ENCODE data around the gene OR10G3.
A peak's percentile ranks its signal among the peaks of the same experiment; 100 is the strongest.
"Not testable (repeated sequence)": the region's sequence is repeated elsewhere in the genome, so short reads cannot be mapped to it uniquely, and the experiment has no call there.

OR10G3 gene, protein sequence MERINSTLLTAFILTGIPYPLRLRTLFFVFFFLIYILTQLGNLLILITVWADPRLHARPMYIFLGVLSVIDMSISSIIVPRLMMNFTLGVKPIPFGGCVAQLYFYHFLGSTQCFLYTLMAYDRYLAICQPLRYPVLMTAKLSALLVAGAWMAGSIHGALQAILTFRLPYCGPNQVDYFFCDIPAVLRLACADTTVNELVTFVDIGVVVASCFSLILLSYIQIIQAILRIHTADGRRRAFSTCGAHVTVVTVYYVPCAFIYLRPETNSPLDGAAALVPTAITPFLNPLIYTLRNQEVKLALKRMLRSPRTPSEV

DNA sequence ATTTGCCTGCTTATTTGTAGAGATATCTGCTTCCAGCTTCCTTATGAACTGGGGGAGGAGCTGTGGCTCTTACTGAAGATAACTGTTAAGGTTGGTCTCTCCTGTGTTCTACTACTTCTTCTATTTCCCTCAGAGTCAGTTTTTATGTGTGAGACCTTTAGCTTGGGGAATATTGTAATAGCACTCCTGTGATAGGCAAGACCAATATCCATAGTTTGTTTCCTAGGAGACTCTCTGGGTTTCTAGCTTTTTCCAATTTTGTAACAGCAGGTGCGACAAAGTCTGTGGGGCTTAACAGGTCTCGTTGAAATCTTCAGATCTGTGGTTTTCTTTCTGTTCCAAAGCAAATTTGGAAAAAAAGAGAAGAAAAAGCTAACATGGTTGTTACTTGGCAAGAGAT is at the start of gene OR10G3:
Gene OR10G3 (minus strand): TSS at position 101 of the 400 bp plus-strand sequence. CDS start 9,332 bp downstream, outside the sequence.
- DNase-seq, result no peak

DNA sequence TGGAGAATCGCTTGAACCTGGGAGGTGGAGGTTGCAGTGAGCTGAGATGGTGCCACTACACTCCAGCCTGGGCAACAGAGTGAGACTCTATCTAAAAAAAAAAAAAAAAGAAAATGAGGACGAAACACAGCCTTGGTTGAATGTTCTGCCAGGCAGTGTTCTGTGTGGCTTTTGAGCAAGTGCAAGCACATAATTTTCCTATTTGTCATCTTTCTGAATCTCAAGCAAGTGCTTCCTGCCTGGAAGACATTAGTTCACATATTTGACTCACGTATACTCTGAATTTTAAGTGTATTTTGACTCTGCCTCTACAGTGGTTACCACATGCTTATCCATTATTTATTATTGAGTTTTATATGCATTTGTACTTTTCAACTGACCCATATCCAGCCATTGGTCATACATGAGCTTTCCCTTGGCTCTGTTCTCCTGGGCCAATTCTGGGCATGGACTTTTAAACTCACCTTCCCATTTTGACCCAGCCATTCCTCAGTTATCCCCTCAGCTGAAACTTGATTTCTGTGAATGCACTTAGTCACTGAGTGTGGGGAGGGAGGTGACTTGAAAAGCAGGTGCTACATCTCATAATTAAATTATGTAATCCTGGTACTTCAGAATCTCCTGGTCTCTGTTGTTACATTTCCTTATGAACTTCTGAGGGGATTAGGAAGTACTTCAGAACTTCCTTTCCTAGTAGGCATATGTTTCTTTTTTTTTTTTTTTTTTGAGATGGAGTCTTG is 46.8 kb upstream of the OR10G3 start:
- DNase-seq, result no peak

DNA sequence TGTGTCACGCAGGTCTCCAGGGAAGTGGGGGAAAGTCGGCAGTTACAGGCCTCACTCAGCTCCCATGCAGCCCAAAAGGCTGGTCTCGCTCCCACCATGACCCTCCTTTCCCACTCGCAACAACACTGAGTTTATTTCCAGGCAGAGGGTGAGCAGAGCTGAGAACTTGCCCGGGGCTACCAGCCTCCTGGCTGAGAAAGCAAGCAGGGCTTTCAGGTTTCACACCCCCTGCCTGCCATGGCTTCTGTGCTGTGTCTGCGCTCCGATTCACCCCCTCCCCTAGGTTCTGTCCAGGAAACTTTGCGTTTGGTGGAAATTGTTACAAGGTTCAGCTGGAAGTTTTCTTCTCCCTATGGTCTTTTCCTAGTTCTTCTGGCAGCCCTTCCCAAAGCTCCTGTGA is 37.7 kb upstream of the OR10G3 start:
- no peak for DNase-seq

DNA sequence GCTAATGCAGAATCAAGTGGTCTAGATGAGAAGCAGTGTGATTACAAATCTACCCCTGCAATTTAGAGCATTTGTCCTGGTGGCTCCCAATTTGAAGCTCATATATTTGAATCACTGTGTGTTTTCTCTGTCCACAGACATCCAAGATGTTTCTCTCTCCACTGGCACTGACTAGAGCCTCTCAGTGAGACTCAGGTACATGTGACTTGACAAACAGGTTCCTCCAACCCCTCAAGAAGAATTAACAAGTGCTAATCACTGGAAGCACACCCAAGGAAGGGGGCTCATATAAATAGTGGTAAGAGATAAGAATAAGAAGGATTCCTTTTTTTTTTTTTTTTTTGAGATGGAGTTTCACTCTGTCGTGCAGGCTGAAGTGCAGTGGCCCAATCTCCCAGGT is 34.4 kb upstream of the OR10G3 start:
- no peak for DNase-seq

DNA sequence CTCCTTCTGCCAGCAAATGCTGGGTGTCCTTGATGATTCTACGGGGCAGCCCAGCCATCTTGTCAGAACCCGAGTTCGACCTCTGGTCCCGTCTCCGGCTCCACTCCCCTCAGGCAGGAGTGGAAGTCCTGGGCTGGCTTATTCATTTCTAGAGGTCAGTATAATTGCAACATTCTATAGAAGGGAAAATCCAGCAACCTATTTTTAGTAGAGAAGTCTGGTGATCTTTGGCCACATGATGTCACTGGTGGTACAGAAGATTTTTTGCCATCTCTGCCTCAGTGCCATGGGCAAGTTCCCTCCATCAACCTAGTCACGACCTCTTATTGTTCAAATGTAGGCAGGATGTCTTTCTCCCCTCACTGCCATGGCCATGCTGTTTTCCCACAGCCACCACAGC is 32.4 kb upstream of the OR10G3 start:
- peak; percentile 0 to 6 for DNase-seq

DNA sequence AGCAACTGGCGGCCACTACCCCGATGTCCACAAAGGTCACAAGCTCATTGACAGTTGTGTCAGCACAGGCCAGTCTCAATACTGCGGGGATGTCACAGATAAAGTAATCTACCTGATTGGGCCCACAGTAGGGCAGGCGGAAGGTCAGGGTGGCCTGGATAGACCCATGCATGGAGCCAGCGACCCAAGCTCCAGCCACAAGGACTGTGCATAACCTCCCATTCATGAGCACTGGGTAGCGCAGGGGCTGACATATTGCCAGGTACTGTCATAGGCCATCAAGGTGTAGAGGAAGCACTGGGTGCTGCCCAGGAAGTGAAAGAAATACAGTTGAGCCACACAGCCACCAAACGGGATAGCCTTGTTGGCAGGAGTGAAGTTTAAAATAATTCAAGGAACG is 22.3 kb upstream of the OR10G3 start:
- not testable (repeated sequence) for DNase-seq

DNA sequence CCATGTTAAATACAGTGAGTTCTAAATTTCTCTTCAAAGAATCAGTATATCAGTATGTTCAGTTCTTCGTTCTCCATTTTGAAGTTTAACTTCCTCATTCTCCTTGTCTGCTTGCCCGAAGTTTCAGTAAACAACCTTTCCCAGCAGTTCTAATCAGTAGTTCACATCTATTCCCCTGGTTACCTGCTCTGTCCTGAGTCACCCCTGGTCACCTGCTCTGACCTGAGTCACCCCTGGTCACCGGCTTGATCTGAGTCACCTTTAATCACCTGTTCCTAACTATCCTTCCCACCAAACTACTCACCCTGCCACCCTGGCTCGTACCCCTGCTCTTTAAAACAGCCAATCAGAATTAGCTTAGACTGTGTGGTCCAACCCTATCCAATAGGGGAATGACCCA is 9.4 kb upstream of the OR10G3 start:
- no peak for DNase-seq

DNA sequence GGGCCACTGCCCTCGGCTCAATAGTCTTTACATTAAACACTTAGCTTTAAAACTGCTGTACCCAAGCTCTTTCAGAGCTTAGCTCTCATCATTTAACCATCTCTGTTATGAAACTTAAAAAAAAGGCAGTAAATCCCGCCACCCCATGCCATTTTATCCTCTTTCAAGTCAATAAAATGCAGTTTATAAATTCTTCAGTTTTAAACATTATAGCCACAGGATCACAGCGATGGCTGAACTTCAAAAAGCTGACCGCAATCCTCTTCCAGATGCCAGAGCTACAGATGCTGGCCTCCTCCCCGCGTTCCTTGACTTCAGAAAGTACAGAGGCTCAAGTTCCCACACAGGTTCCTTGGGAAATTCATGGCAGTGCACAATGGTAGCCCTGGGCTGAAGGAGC is 4.2 kb downstream of the OR10G3 start:
- no peak for DNase-seq

DNA sequence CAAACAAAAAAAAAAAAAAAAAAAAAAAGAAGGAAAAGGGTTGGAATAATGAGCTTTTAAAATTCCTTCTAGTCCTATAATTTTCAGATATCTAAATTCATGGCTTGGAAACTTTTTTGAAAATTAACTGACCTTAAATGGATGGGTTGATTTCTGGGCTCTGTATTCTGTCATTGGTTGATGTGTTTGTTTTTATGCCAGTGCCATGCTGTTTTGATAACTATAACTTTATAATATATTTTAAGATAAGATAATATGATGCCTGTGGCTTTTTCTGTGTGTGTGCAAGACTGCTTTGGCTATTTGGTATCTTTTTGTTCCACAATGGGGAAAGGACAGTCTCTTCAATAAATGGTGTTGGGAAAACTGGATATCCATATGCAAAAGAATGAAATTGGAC is 7.3 kb downstream of the OR10G3 start:
- DNase-seq, result no peak

DNA sequence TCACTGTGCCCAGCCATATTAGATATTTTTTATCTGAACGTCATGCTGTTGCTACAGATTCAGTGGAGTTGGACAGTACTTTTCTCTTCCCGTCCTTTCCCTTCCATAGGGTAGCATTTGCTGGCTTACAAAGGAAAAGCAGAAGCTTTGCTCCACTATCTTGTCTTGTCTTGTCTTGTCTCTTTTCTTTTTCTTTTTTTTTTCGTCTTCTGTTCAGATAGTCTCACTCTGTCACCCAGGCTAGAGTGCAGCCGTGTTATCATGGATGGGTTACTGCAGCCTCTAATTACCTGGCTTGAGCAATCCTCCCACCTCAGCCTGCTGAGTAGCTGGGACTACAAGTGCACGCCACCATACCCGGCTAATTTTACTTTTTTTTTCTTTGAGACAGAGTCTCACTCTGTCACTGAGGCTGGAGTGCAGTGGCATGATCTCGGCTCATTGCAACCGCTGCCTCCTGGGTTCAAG is 21.1 kb downstream of the OR10G3 start:
- DNase-seq, result no peak

DNA sequence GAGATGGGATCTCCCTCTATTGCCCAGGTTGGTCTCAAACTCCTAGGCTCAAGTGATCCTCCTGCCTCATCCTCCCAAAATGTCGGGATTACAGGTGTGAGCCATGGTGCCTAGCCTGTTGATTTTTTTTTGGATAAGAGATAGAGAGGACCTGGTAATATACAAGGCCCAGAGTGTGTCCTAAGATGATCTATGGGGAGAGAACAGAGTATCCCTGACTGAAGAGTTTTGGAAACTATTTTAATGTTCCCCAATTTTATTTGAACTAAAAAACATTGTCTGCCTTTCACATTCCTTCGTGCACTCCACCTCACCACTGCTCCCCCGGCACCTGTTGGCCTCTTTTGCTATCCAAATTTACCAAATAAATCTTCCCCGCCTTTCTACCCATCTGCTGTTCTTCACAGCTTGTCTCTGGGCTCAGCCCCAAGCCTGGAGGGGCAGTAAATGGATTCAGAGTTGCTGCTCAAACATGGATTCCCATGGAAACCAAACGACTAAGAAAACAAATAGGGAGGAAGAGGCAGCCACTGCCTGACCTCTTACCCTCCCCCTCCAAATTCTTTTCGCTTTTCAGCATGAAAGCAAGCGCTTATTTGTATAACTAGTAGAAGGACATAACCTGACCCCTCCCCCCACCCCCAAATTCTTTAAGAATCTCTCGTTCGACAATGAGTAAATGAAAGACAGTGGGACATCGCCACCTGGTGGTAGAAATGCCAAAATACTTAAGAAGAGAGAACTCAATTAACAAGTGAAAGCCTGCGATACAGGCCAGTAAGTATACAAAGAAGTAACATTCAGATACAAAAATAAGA is 22.6 kb downstream of the OR10G3 start:
- DNase-seq, result peak; percentile 59 to 97

DNA sequence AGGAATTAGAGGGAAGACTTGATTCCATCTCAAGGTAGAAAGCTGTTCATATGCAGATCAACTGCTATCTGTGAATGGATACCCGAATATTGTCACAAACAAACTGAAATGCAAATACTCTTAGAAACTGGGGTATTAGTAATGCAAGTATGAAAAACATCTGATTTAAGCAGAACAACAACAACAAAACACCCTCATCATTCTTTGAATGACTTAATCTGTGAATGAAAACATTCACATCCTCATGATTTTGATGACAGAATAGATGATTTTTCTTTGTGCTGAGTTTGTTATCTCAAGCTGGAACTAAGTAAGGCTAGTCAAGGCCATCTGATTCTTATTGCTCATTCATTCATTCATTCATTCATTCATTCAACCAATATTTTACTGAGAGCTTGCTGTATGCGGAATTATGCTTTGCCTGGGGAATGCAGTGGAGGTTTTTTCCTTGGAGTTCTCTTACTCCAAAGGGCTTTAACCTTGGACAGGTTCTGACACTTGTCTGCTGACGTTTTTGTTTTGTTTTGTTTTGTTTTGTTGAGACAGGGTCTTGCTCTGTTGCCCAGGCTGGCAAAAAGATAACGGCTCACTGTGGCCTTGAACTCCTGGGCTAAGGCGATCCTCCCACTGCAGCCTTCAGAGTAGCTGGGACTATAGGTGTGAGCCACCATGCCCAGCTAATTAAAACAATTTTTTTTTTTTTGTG is 23.3 kb downstream of the OR10G3 start:
- DNase-seq, result peak in 1 of 2 donors; percentile 1

DNA sequence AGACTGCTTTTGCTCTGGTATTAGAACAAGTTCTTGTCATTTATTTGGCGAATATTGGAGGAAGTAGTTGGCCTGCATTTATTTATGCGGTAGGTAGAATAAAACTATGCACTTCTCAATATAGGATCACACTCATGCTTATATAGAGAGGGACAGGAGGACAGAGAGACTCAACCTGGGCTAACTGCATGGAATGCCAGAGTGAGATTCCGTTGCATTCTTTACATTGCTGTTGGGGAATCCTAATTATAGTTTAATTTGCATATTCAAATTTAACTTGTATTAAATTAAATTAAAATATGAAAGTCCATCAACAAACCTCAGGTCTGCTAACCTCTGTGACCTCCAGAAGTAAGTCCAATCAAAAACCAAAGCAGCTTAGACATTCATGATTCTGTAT is 26.6 kb downstream of the OR10G3 start:
- no peak for DNase-seq

DNA sequence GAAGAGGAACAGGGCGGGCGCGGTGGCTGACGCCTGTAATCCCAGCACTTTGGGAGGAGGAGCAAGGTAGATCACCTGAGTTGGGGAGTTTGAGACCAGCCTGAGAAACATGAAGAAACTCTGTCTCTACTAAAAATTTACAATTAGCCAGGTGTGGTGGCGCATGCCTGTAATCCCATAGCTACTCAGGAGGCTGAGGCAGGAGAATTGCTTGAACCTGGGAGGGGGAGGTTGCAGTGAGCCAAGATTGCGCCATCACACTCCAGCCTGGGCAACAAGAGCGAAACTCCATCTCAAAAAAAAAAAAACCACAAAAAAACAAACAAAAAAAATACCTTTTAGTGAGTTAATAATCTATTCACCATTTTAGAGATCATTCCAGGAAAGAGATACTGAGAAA is 35.3 kb downstream of the OR10G3 start:
- DNase-seq, result not testable (repeated sequence)

DNA sequence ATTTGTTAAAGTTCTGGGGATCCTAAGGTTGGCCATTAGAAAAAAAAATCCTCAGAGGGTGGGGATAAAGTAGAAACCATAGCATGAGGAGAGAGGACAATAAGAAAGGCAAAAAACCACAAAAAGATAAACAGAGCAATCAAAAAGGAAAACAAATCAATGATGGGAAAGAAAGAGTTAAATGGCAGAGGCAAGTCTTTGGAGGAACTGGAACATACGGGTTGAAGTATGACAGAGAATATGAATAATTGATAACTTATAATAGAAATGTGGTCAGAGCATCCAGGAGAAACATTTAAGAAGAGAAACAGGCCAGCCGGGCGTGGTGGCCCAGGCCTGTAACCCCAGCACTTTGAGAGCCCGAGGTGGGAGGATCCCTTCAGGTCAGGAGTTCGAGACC is 35.9 kb downstream of the OR10G3 start:
- no peak for DNase-seq

DNA sequence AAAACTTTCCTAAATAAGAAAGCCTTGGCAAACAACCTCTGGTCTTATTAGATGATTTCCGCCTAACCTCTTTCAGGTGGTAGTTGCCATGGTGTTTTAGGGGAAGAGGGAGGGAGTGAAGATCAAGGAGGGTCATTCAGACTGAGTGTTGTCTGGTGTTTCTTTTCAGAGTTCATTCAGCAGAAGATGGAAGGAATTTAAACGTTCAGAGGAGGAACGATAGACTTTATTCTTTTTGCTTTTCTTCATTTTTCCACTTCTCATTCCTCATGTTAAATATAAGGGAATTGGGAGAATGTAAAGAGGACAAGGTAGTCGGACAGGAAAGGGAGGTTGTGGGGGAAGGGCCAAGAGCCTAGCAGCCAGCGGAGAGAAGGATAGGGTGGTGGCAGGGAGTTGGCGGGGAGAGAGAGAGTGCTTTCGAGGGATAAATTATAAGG is 36.3 kb downstream of the OR10G3 start:
- DNase-seq, result no peak

DNA sequence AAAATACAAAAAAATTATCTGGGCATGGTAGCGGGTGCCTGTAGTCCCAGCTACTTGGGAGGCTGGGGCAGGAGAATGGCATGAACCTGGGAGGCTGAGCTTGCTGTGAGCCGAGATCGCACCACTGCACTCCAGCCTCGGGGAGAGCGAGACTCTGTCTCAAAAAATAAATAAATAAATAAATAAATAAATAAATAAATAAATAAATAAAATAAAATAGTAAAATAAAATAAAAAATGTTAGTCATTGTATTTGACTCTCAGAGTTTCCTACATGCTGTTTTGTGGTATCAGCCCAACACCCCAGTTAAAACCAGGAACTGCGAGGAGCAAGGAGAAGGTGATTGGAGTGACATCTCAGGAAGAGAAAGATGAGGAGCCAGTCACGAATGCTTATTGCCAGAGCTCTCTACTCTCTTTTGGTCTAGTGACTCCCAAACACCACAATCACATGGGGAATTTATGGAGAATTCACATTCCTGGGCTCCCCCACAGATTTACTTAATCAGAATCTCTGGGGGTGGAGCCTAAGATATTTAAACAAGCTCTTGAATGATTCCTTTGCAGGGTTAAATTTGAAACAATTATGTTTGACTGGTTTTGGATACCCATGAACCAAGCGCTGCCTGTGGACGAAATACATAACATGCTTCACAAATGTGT is 38.3 kb downstream of the OR10G3 start:
- no peak for DNase-seq

DNA sequence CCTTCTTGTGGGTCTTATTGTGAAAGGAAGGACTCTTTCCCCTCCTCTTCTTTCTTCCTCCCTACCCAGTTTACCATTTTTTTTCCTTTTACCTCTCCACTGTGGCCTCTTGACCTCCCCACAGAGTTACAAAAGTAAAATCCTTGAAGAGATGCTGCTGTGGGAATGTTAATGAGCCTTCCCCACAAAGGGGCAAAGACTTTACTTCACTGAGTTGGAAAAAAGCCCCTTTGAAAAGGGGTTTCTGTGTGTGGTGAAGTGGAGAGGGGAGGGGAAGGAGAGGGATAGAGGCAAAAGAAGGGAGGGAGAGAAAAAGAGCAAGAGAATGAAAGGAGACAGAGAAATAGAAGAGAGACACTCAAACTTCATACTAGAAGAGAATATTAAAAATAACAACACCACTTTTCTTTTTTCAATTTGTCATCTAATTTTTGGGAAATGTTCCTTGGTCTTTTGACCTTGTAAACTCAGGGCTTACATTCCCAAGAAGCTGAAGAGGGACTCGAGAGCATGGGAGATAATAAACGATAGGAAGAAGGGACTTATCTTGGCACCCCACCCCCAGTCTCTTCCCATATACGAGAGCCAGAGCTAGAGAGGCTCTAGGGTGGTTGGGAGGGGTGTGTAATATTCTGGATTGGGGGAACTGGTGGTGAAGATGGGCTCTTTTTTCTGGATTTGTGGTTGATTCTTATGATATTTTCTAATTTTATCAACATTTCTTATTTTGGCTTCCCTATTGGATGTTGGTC is 40.5 kb downstream of the OR10G3 start:
- DNase-seq, result no peak

DNA sequence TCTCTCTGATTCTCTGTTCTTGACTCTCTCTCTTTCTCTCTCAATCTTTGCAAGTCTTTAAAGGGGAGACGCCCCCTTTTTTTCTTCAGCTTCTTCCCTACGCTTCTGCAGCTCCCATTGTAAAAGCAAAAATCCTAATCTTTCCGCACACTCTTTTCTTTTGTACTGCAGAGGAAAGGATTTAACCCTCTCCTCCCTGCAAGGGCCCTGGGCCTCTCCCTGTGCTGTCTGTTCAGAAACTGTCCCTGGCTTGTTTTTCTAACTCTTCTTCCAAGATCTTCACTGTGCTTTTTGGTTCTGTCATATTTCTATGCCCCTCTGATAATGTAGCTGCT is 42.8 kb downstream of the OR10G3 start:
- DNase-seq, result no peak

DNA sequence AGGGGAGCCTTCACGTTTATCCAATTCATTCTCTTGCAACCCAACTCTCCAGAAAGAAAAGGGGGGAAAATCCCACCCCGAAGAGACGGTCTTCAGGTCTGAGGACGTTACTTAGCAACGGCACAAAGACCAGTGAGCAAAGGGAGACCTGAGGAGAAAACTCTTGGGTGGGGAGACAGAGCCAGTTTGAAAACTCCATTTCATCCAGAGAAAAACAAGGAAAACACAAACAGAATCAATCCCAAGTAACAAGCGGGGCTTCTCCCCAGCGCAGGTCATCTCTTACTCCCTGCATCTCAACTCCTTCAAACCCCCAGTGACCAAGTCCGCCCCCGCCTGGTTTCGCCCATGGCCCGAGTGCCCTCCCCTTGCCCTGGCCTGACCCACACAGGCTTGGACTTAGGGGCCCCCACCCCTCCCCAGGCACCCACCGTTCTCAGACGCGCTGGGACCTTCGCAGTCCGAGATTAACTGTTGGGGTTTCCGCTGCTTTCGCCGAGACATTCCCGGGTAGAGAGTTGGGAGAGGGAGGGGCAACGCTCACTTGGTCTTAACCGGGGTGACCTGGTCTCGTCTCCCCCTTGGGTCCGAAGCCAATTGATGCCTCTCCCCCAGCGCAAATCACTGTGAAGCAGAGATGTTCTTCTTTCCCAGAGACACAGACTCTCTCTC is 43.3 kb downstream of the OR10G3 start:
- DNase-seq, result no peak
